ENCODE data around the gene TRAPPC14. TPM values are rescaled to one million over a fixed set of nuclear protein-coding genes. Genes with fewer than 3 reads are reported as not detected.

The TRAPPC14 gene
- total and polyA plus RNA-seq, 4 experiments from 2014 or later: 1.4 to 73.0 (median 37.1) TPM

GRCh38 chr7:100157334-100158228 lies 942 bp downstream of the TRAPPC14 start:
- Histone ChIP-seq H3K9me3 (ENCODE audit: control insufficient read depth in 1 of 2, low read length in 2 of 2) (no peaks in the 10 kb centered on the region), H3K36me3 (ENCODE audit: insufficient read depth, low read length) (peaks cover 30% of the 10 kb centered on the region), H3K4me3 (ENCODE audit: low read length in 2 of 2) (peak overlapping the region; percentile 12 to 74), H3K27me3 (ENCODE audit: insufficient read depth, low read length) (no peaks in the 10 kb centered on the region), H3K27ac (ENCODE audit: low read depth, low read length) (peak overlapping the region; percentile 80), H3K4me1 (ENCODE audit: insufficient read depth, low read length) (peaks cover 49% of the 10 kb centered on the region)
- Mint-ChIP-seq H3K4me3 (peak overlapping the region; percentile 80 to 90 (median 88)), H3K9me3 (no peaks in the 10 kb centered on the region), H3K27ac (peak overlapping the region; percentile 86 to 96 (median 92)), H3K4me1 (peaks cover 19 to 74% (median 40%) of the 10 kb centered on the region in 4 donors), H3K36me3 (peaks cover 6 to 41% of the 10 kb centered on the region in 2 donors), H3K27me3 (no peaks in the 10 kb centered on the region)
- POLR2A ChIA-PET (ENCODE audit: partially characterized antibody): interaction anchor here (0.9 to 6.4 kb wide), 14 partner anchors 9 to 272 kb away, joined by 3 to 73 read pairs (median 8); partner anchors contain the start of genes AP4M1, GAL3ST4, GPC2 and LAMTOR4
- intact Hi-C loops (cut with micrococcal nuclease): loop anchor here (1.0 kb wide), 3 partner anchors 9 to 20 kb away; partner anchors contain the start of genes GAL3ST4, GPC2, LAMTOR4 and STAG3
- CTCF ChIA-PET (ENCODE audit: partially characterized antibody): interaction anchor here (1.0 to 2.2 kb wide), 3 partner anchors 9 to 23 kb away, joined by 3 to 8 read pairs (median 3); partner anchors contain the start of gene LAMTOR4
- DNase-seq: no peak

- Histone ChIP-seq H3K27ac (ENCODE audit: low read depth, low read length) (peak overlapping the region; percentile 80), H3K36me3 (ENCODE audit: insufficient read depth, low read length) (peaks cover 32% of the 10 kb centered on the region), H3K27me3 (ENCODE audit: insufficient read depth, low read length) (no peaks in the 10 kb centered on the region), H3K9me3 (ENCODE audit: control insufficient read depth in 1 of 2, low read length in 2 of 2) (no peaks in the 10 kb centered on the region), H3K4me3 (ENCODE audit: low read length in 2 of 2) (peak overlapping the region in 1 of 2 donors; percentile 74), H3K4me1 (ENCODE audit: insufficient read depth, low read length) (peaks cover 54% of the 10 kb centered on the region)
- POLR2A ChIA-PET (ENCODE audit: partially characterized antibody): interaction anchor here (0.7 to 6.4 kb wide), 10 partner anchors 9 to 272 kb away, joined by 3 to 73 read pairs (median 10); partner anchors contain the start of genes GAL3ST4, GPC2, LAMTOR4 and MEPCE
- peak overlapping the region; percentile 65 to 90 (median 88) for H3K4me3 Mint-ChIP-seq
- peaks cover 11 to 45% of the 10 kb centered on the region in 2 donors for H3K36me3 Mint-ChIP-seq
- no peaks in the 10 kb centered on the region for H3K9me3 Mint-ChIP-seq
- DNase-seq: no peak
- CTCF ChIA-PET (ENCODE audit: partially characterized antibody): interaction anchor here (1.0 to 2.2 kb wide), 2 partner anchors 9 to 23 kb away, joined by 3 to 8 read pairs; partner anchors contain the start of gene LAMTOR4
- peak overlapping the region; percentile 82 to 96 (median 91) for H3K27ac Mint-ChIP-seq
- H3K4me1 Mint-ChIP-seq: peaks cover 23 to 74% (median 44%) of the 10 kb centered on the region in 4 donors
- H3K27me3 Mint-ChIP-seq: no peaks in the 10 kb centered on the region
- intact Hi-C loops (cut with micrococcal nuclease): no loop called here
These were observed 1.5 kb downstream of the TRAPPC14 start for GRCh38 chr7:100157069-100157333.

- peaks cover 35% of the 10 kb centered on the region for H3K36me3 ChIP-seq (ENCODE audit: insufficient read depth, low read length)
These were observed 2.0 kb downstream of the TRAPPC14 start for GRCh38 chr7:100156331-100157068.

GRCh38 chr7:100155553-100156317 lies 2.8 kb downstream of the TRAPPC14 start:
- ChIA-PET CTCF (ENCODE audit: partially characterized antibody) (interaction anchor here (1.1 kb wide), 1 partner anchor 23 kb away, joined by 3 read pairs; no protein-coding TSS in a partner anchor), POLR2A (ENCODE audit: partially characterized antibody) (interaction anchor here (1.2 to 6.4 kb wide), 7 partner anchors 12 to 64 kb away, joined by 3 to 53 read pairs (median 9); partner anchors contain the start of genes GAL3ST4, GPC2, PVRIG and STAG3)
- no peak for DNase-seq
- intact Hi-C loops (cut with micrococcal nuclease): no loop called here
- Mint-ChIP-seq H3K27ac (peak overlapping the region in 4 of 7 donors; percentile 41 to 87 (median 78)), H3K4me1 (peaks cover 23 to 70% (median 46%) of the 10 kb centered on the region in 4 donors), H3K9me3 (no peaks in the 10 kb centered on the region), H3K36me3 (peaks cover 11 to 48% of the 10 kb centered on the region in 2 donors), H3K4me3 (peak overlapping the region in 6 of 8 donors; percentile 41 to 88 (median 56)), H3K27me3 (no peaks in the 10 kb centered on the region)
- Histone ChIP-seq H3K9me3 (ENCODE audit: control insufficient read depth in 1 of 2, low read length in 2 of 2) (no peaks in the 10 kb centered on the region), H3K36me3 (ENCODE audit: insufficient read depth, low read length) (peaks cover 36% of the 10 kb centered on the region), H3K27ac (ENCODE audit: low read depth, low read length) (no peak overlapping the region), H3K4me1 (ENCODE audit: insufficient read depth, low read length) (peaks cover 59% of the 10 kb centered on the region), H3K4me3 (ENCODE audit: low read length in 2 of 2) (no peak overlapping the region), H3K27me3 (ENCODE audit: insufficient read depth, low read length) (no peaks in the 10 kb centered on the region)

More at GRCh38 chr7:100156331-100157068, 2.0 kb downstream of the TRAPPC14 start:
- POLR2A ChIA-PET (ENCODE audit: partially characterized antibody): interaction anchor here (0.7 to 6.4 kb wide), 11 partner anchors 8 to 273 kb away, joined by 3 to 73 read pairs (median 9); partner anchors contain the start of genes GAL3ST4, GPC2, LAMTOR4 and MEPCE
- Histone ChIP-seq H3K9me3 (ENCODE audit: control insufficient read depth in 1 of 2, low read length in 2 of 2) (no peaks in the 10 kb centered on the region), H3K27ac (ENCODE audit: low read depth, low read length) (peak overlapping the region; percentile 80), H3K4me1 (ENCODE audit: insufficient read depth, low read length) (peaks cover 58% of the 10 kb centered on the region), H3K27me3 (ENCODE audit: insufficient read depth, low read length) (no peaks in the 10 kb centered on the region), H3K4me3 (ENCODE audit: low read length in 2 of 2) (no peak overlapping the region)
- H3K9me3 Mint-ChIP-seq: no peaks in the 10 kb centered on the region
- peak overlapping the region; percentile 82 to 96 (median 91) for H3K27ac Mint-ChIP-seq
- H3K4me3 Mint-ChIP-seq: peak overlapping the region; percentile 65 to 90 (median 88)
- H3K27me3 Mint-ChIP-seq: no peaks in the 10 kb centered on the region
- intact Hi-C loops (cut with micrococcal nuclease): no loop called here
- DNase-seq: peak in 1 of 5 donors; percentile 74
- CTCF ChIA-PET (ENCODE audit: partially characterized antibody): interaction anchor here (1.0 to 2.2 kb wide), 2 partner anchors 8 to 22 kb away, joined by 3 to 8 read pairs; partner anchors contain the start of gene LAMTOR4
- peaks cover 11 to 48% of the 10 kb centered on the region in 2 donors for H3K36me3 Mint-ChIP-seq
- H3K4me1 Mint-ChIP-seq: peaks cover 23 to 74% (median 44%) of the 10 kb centered on the region in 4 donors

GRCh38 chr7:100154651-100155491 lies 3.7 kb downstream of the TRAPPC14 start:
- CTCF ChIA-PET (ENCODE audit: partially characterized antibody): interaction anchor here (0.6 to 1.1 kb wide), 2 partner anchors 22 to 154 kb away, joined by 3 read pairs; no protein-coding TSS in a partner anchor

More at GRCh38 chr7:100154651-100155491, 3.7 kb downstream of the TRAPPC14 start:
- no peaks in the 10 kb centered on the region for H3K27me3 ChIP-seq (ENCODE audit: insufficient read depth, low read length)
- peak overlapping the region in 1 of 7 donors; percentile 87 for H3K27ac Mint-ChIP-seq
- no peak overlapping the region for H3K4me3 ChIP-seq (ENCODE audit: low read length in 2 of 2)
- DNase-seq: no peak
- no peaks in the 10 kb centered on the region for H3K9me3 ChIP-seq (ENCODE audit: control insufficient read depth in 1 of 2, low read length in 2 of 2)
- H3K27ac ChIP-seq (ENCODE audit: low read depth, low read length): no peak overlapping the region
- H3K9me3 Mint-ChIP-seq: no peaks in the 10 kb centered on the region
- H3K36me3 Mint-ChIP-seq: peaks cover 17 to 54% of the 10 kb centered on the region in 2 donors
- peaks cover 36% of the 10 kb centered on the region for H3K36me3 ChIP-seq (ENCODE audit: insufficient read depth, low read length)
- intact Hi-C loops (cut with micrococcal nuclease): no loop called here
- H3K27me3 Mint-ChIP-seq: no peaks in the 10 kb centered on the region
- H3K4me3 Mint-ChIP-seq: no peak overlapping the region
- peaks cover 29 to 73% (median 52%) of the 10 kb centered on the region in 4 donors for H3K4me1 Mint-ChIP-seq
- peaks cover 68% of the 10 kb centered on the region for H3K4me1 ChIP-seq (ENCODE audit: insufficient read depth, low read length)
- POLR2A ChIA-PET (ENCODE audit: partially characterized antibody): interaction anchor here (1.2 to 6.4 kb wide), 4 partner anchors 13 to 23 kb away, joined by 3 to 53 read pairs (median 6); partner anchors contain the start of genes GAL3ST4, GPC2 and STAG3

All from CD4-positive, alpha-beta memory T cell (primary cell).